H1 (cell line): Measurements from ENCODE around the gene BTN1A1. TPM values are rescaled to one million over a fixed set of nuclear protein-coding genes. Genes with fewer than 3 reads are reported as not detected.

Source experiments
- CTCF ChIA-PET: fragments of 300-600 bp; sonication (Branson Sonifier 250); formaldehyde crosslinking; loops from one replicate; lab custom pipeline; 2021; ENCODE audit not compliant: partially characterized antibody; lab: Charles Lee
- POLR2A ChIA-PET: fragments of 300-600 bp; sonication (Branson Sonifier 250); formaldehyde crosslinking; loops from one replicate; lab custom pipeline; 2021; ENCODE audit warnings: inconsistent platforms; ENCODE audit not compliant: partially characterized antibody; lab: Charles Lee
- DNase-seq, 2 experiments: peaks; one replicate each; pipeline versions ENCODE4 v3.0.0 to v3.0.0-alpha.2; 2010 to 2022; ENCODE audit warnings: low spot score in 2 of 2, low read depth in 1 of 2, mixed read lengths in 1 of 2
- FAIRE-seq: peaks from 2 replicates; lab custom pipeline; 2011; peaks lifted over from hg19 to GRCh38; lab: Jason Lieb, UNC
- H2AFZ ChIP-seq: 2 replicates; pipeline ENCODE4 v1.8.1; 2012; ENCODE audit warnings: low read length, inconsistent platforms
- H2AK5ac ChIP-seq: 2 replicates; pipeline ENCODE4 v1.6.1; 2013; ENCODE audit warnings: low read depth, low read length
- H2BK120ac ChIP-seq: replicated peaks from 2 replicates; pipeline ENCODE3; 2013; ENCODE audit warnings: low read depth, low read length, inconsistent platforms
- H2BK12ac ChIP-seq: 2 replicates; pipeline ENCODE4 v1.6.1; 2013; ENCODE audit warnings: low read depth, low read length
- H2BK15ac ChIP-seq: 2 replicates; pipeline ENCODE4 v1.6.1; 2013; ENCODE audit warnings: low read length
- H2BK20ac ChIP-seq: 2 replicates; pipeline ENCODE4 v1.6.1; 2013; ENCODE audit warnings: low read length
- H2BK5ac ChIP-seq: 2 replicates; pipeline ENCODE4 v1.6.1; 2013; ENCODE audit warnings: low read depth, low read length
- H3K14ac ChIP-seq: 2 replicates; pipeline ENCODE4 v1.6.1; 2013; ENCODE audit warnings: inconsistent platforms; ENCODE audit not compliant: insufficient read length
- H3K18ac ChIP-seq: 2 replicates; pipeline ENCODE4 v1.6.1; 2013; ENCODE audit warnings: low read length; ENCODE audit errors: extremely low read depth
- H3K23ac ChIP-seq: 2 replicates; pipeline ENCODE4 v1.6.1; 2013; ENCODE audit warnings: inconsistent platforms; ENCODE audit not compliant: insufficient read length
- H3K23me2 ChIP-seq: 2 replicates; pipeline ENCODE4 v1.6.1; 2013; ENCODE audit warnings: low read depth, low read length
- H3K27ac ChIP-seq: 2 replicates; pipeline ENCODE4 v1.6.1; 2011; ENCODE audit warnings: low read depth, low read length, inconsistent platforms
- H3K27me3 ChIP-seq, 4 experiments: replicated peaks in 1 of 4; 1 replicate in 1 of 4; 2 replicates in 3 of 4; pipeline versions ENCODE4 v1.6.1 to v1.8.1; 2011 to 2013; ENCODE audit warnings: low read length in 3 of 4, mild to moderate bottlenecking in 3 of 4, inconsistent platforms in 2 of 4, mixed read lengths in 2 of 4, moderate library complexity in 1 of 4; ENCODE audit not compliant: control insufficient read depth in 3 of 4, insufficient read depth in 3 of 4; ENCODE audit errors: extremely low read depth in 1 of 4
- H3K36me3 ChIP-seq, 4 experiments: 2 replicates each; pipeline versions ENCODE4 v1.6.1 to v1.8.1; 2011 to 2013; ENCODE audit warnings: mild to moderate bottlenecking in 4 of 4, low read length in 3 of 4, moderate library complexity in 2 of 4, control low read depth in 1 of 4, inconsistent platforms in 1 of 4; ENCODE audit not compliant: insufficient read depth in 4 of 4, control insufficient read depth in 2 of 4
- H3K4ac ChIP-seq: replicated peaks from 2 replicates; pipeline ENCODE3; 2013; ENCODE audit warnings: low read length, low read depth, mixed read lengths, inconsistent platforms; ENCODE audit not compliant: insufficient read length
- H3K4me1 ChIP-seq, 4 experiments: replicated peaks in 1 of 4; 1 replicate in 1 of 4; 2 replicates in 3 of 4; pipeline versions ENCODE4 v1.6.1 to v1.8.1; 2011 to 2013; ENCODE audit warnings: low read length in 3 of 4, inconsistent platforms in 2 of 4, mixed read lengths in 1 of 4; ENCODE audit not compliant: insufficient read depth in 4 of 4, control insufficient read depth in 3 of 4
- H3K4me2 ChIP-seq, 2 experiments: 2 replicates each; pipeline versions ENCODE4 v1.6.1 to v1.8.1; 2011 to 2013; ENCODE audit warnings: low read depth in 2 of 2, low read length in 2 of 2, control low read depth in 1 of 2, inconsistent platforms in 1 of 2, mild to moderate bottlenecking in 1 of 2; ENCODE audit not compliant: insufficient read depth in 1 of 2
- H3K4me3 ChIP-seq, 4 experiments: fragments of 200-600, 300-600 bp in 1 of 4; sonication (generic), shearing (Covaris generic), sonication (Bioruptor Twin) in 1 of 4; 2 replicates each; pipeline versions ENCODE4 v1.5.1 to v1.8.1; 2011 to 2016; ENCODE audit warnings: low read length in 4 of 4, low read depth in 3 of 4, control low read depth in 2 of 4, inconsistent platforms in 2 of 4, mild to moderate bottlenecking in 2 of 4, mixed read lengths in 1 of 4, moderate library complexity in 1 of 4; ENCODE audit not compliant: insufficient read depth in 2 of 4; ENCODE audit errors: extremely low read depth in 1 of 4
- H3K56ac ChIP-seq: replicated peaks from 2 replicates; pipeline ENCODE3; 2013; ENCODE audit warnings: low read depth, mild to moderate bottlenecking, mixed read lengths, low read length, inconsistent platforms; ENCODE audit not compliant: insufficient read length
- H3K79me1 ChIP-seq: 2 replicates; pipeline ENCODE4 v1.6.1; 2013; ENCODE audit warnings: low read depth, low read length, control low read depth
- H3K79me2 ChIP-seq, 2 experiments: 2 replicates each; pipeline versions ENCODE4 v1.6.1 to v1.8.1; 2012 to 2013; ENCODE audit warnings: low read length in 2 of 2, mild to moderate bottlenecking in 2 of 2, inconsistent platforms in 1 of 2; ENCODE audit not compliant: insufficient read depth in 2 of 2, control insufficient read depth in 1 of 2
- H3K9ac ChIP-seq, 4 experiments: replicated peaks in 1 of 4; 1 replicate in 1 of 4; 2 replicates in 3 of 4; pipeline versions ENCODE4 v1.6.1 to v1.8.1; 2011 to 2013; ENCODE audit warnings: low read depth in 3 of 4, low read length in 3 of 4, control low read depth in 2 of 4, mild to moderate bottlenecking in 2 of 4, moderate library complexity in 2 of 4, inconsistent platforms in 1 of 4; ENCODE audit errors: extremely low read depth in 1 of 4
- H3K9me3 ChIP-seq, 2 experiments: 2 replicates each; pipeline versions ENCODE4 v1.6.1 to v1.8.1; 2012 to 2013; ENCODE audit warnings: mild to moderate bottlenecking in 2 of 2, moderate library complexity in 2 of 2, control low read depth in 1 of 2, inconsistent platforms in 1 of 2, low read depth in 1 of 2, low read length in 1 of 2, mixed read lengths in 1 of 2; ENCODE audit not compliant: insufficient read depth in 2 of 2
- H4K20me1 ChIP-seq, 2 experiments: replicated peaks in 1 of 2; 2 replicates each; pipeline versions ENCODE3 to v1.8.1; 2011 to 2013; ENCODE audit warnings: inconsistent platforms in 2 of 2, low read length in 2 of 2, mild to moderate bottlenecking in 1 of 2; ENCODE audit not compliant: insufficient read depth in 2 of 2, control insufficient read depth in 1 of 2
- H4K5ac ChIP-seq: 2 replicates; pipeline ENCODE4 v1.6.1; 2013; ENCODE audit warnings: low read length, low read depth, mixed read lengths, inconsistent platforms; ENCODE audit not compliant: insufficient read length
- H4K8ac ChIP-seq: 2 replicates; pipeline ENCODE4 v1.8.0; 2013; ENCODE audit warnings: mild to moderate bottlenecking, moderate library complexity, low read length, inconsistent platforms; ENCODE audit not compliant: insufficient read depth; ENCODE audit errors: extremely low read depth
- H4K91ac ChIP-seq: replicated peaks from 2 replicates; pipeline ENCODE3; 2013; ENCODE audit warnings: low read length, mixed read lengths, inconsistent platforms; ENCODE audit not compliant: insufficient read length
- NANOG ChIP-seq: IDR thresholded peaks from 2 replicates; pipeline ENCODE4 v1.6.1; 2011; ENCODE audit warnings: low read length, low read depth, mild to moderate bottlenecking, inconsistent platforms; ENCODE audit not compliant: insufficient read depth, poor library complexity, severe bottlenecking
- polyA plus RNA-seq, 7 experiments: library from polyadenylated mRNA; depleted of rRNA in 3 of 7; stranded (reverse) in 5 of 7; unstranded in 2 of 7; fragments of >200 nt in 5 of 7; fragments of 200-250 nt in 2 of 7; gene quantifications; 1 replicate in 5 of 7; 2 replicates in 1 of 7; 4 replicates in 1 of 7; pipeline versions ENCODE4 v1.2.1 to v1.2.3, GENCODE V29; 2011 to 2013; ENCODE audit warnings: missing spikeins in 2 of 7, mixed read lengths in 2 of 7
- total RNA-seq: library from RNA; stranded (reverse); fragmentation: NEBNext Ultra II Directional; extraction: Animal tissue kit (Norgen Biotek cat#: 25700); gene quantifications from 2 replicates; pipeline ENCODE4 v1.2.1, GENCODE V29; 2021

BTN1A1 gene
- total and polyA plus RNA-seq, 2 of the 8 experiments (the other 6 are each of a cell fraction or from before 2014, with no cell fraction given) = 0.28 to 0.35 TPM

DNA sequence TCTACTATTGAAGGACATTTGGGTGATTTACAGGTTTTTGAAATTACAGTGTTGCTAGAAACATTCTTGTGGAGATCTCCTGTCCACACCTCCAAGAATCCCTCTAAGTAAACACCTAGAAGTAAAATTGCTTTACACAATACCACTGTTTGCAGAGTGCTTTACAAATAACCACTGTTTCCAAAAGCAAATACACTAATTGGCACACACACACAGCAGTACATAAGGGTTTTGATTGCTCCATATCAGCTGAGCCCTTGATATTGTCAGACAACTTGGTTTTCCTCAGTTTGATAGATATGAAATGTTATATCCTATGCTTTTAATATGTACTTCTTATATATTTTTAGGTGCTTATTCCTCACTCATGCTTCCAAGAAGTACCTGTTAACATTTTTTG, 44.4 kb downstream of the BTN1A1 start:
- FAIRE-seq = no peak
- no peak overlapping the region for H3K9ac ChIP-seq
- peaks cover 0 to 21% (median 9%) of the 10 kb centered on the region in 4 experiments; a peak in 5 of 8 replicates for H3K36me3 ChIP-seq
- H2BK120ac ChIP-seq = no peak overlapping the region
- H4K91ac ChIP-seq = no peak overlapping the region
- H3K79me1 ChIP-seq = no peaks in the 10 kb centered on the region; the same call in none of the 2 replicates
- H3K23me2 ChIP-seq = 0 out of 2 replicates have a peak, but pooled peaks cover 2% of the 10 kb centered on the region
- no peak overlapping the region for H2BK20ac ChIP-seq
- no peaks in the 10 kb centered on the region for H3K27me3 ChIP-seq
- H4K20me1 ChIP-seq = no peaks in the 10 kb centered on the region
- H2AK5ac ChIP-seq = no peak overlapping the region
- H3K4ac ChIP-seq = no peak overlapping the region
- H2BK5ac ChIP-seq = no peak overlapping the region
- H3K27ac ChIP-seq = no peak overlapping the region
- H2AFZ ChIP-seq = no peak overlapping the region
- no peak overlapping the region for H2BK15ac ChIP-seq
- no peak overlapping the region for H4K8ac ChIP-seq
- H3K18ac ChIP-seq = no peak overlapping the region
- no peak overlapping the region for H3K23ac ChIP-seq
- ChIA-PET POLR2A (no interaction called here), CTCF (interaction anchor here (0.9 kb wide), 1 partner anchor 54 kb away, joined by 3 read pairs; no protein-coding TSS in a partner anchor)
- H3K4me1 ChIP-seq = peaks cover 0 to 4% (median 3%) of the 10 kb centered on the region in 4 experiments; a peak in 4 of 7 replicates
- H3K9me3 ChIP-seq = no peaks in the 10 kb centered on the region
- peaks cover 0 to 19% of the 10 kb centered on the region in 2 experiments; a peak in 2 of 4 replicates for H3K79me2 ChIP-seq
- no peak overlapping the region for H3K56ac ChIP-seq
- no peak overlapping the region for H3K4me2 ChIP-seq
- H3K14ac ChIP-seq = no peak overlapping the region
- no peak for TF ChIP-seq NANOG
- H2BK12ac ChIP-seq = no peak overlapping the region
- no peak for DNase-seq
- no peak overlapping the region for H3K4me3 ChIP-seq
- H4K5ac ChIP-seq = no peak overlapping the region
